Type B pancreatic cell (in vitro differentiated cells): ENCODE measurements around the gene IQGAP2. TPM values are rescaled to one million over a fixed set of nuclear protein-coding genes. Genes with fewer than 3 reads are reported as not detected.

ENCODE experiments used
- DNase-seq: peaks from one replicate; pipeline ENCODE4 v3.0.0; 2021; ENCODE audit warnings: mixed read lengths; ENCODE audit not compliant: unreplicated experiment; ENCODE audit errors: extremely low spot score
- H3K27ac Mint-ChIP-seq: 2 replicates; pipeline ENCODE4 v1.8.0; 2021; ENCODE audit warnings: mild to moderate bottlenecking, mixed read lengths
- H3K27me3 Mint-ChIP-seq: 2 replicates; pipeline ENCODE4 v1.8.0; 2021; ENCODE audit warnings: mixed read lengths
- H3K36me3 Mint-ChIP-seq: 2 replicates; pipeline ENCODE4 v1.8.0; 2021; ENCODE audit warnings: mixed read lengths
- H3K4me1 Mint-ChIP-seq: one replicate; pipeline ENCODE4 v1.8.0; 2021; ENCODE audit warnings: mixed read lengths; ENCODE audit not compliant: unreplicated experiment
- H3K4me3 Mint-ChIP-seq: 2 replicates; pipeline ENCODE4 v1.8.0; 2021; ENCODE audit warnings: mild to moderate bottlenecking, mixed read lengths
- H3K9me3 Mint-ChIP-seq: 2 replicates; pipeline ENCODE4 v1.8.0; 2021; ENCODE audit warnings: mixed read lengths
- total RNA-seq: library from RNA; stranded (reverse); gene quantifications from 2 replicates; pipeline ENCODE4 v1.2.1, GENCODE V29; 2021; ENCODE audit warnings: low replicate concordance
- TF ChIP-seq, protein P1 (sequence below): fragments of 200-600 bp; sonication (generic); conservative IDR thresholded peaks from 2 replicates; pipeline ENCODE4 v1.5.0; 2021; ENCODE audit warnings: antibody characterized with exemption, mild to moderate bottlenecking

The IQGAP2 gene
- total RNA-seq, 1 donor from 2014 or later, result 24.7 TPM

- no peak for DNase-seq
- no peaks in the 10 kb centered on the region for H3K27me3 Mint-ChIP-seq
- TF ChIP-seq, protein P1, sequence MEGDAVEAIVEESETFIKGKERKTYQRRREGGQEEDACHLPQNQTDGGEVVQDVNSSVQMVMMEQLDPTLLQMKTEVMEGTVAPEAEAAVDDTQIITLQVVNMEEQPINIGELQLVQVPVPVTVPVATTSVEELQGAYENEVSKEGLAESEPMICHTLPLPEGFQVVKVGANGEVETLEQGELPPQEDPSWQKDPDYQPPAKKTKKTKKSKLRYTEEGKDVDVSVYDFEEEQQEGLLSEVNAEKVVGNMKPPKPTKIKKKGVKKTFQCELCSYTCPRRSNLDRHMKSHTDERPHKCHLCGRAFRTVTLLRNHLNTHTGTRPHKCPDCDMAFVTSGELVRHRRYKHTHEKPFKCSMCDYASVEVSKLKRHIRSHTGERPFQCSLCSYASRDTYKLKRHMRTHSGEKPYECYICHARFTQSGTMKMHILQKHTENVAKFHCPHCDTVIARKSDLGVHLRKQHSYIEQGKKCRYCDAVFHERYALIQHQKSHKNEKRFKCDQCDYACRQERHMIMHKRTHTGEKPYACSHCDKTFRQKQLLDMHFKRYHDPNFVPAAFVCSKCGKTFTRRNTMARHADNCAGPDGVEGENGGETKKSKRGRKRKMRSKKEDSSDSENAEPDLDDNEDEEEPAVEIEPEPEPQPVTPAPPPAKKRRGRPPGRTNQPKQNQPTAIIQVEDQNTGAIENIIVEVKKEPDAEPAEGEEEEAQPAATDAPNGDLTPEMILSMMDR, result no peak
- H3K4me3 Mint-ChIP-seq, result no peak overlapping the region
- H3K36me3 Mint-ChIP-seq, result peaks cover 7% of the 10 kb centered on the region
- no peak overlapping the region for H3K27ac Mint-ChIP-seq
- H3K9me3 Mint-ChIP-seq, result peaks cover 3% of the 10 kb centered on the region
- no peaks in the 10 kb centered on the region for H3K4me1 Mint-ChIP-seq
Observed at GRCh38 chr5:76723266-76723665, 320.2 kb downstream of the IQGAP2 start.

- TF ChIP-seq, protein P1, result no peak
- DNase-seq, result no peak
- H3K27ac Mint-ChIP-seq, result no peak overlapping the region
- peaks cover 5% of the 10 kb centered on the region for H3K9me3 Mint-ChIP-seq
- no peaks in the 10 kb centered on the region for H3K27me3 Mint-ChIP-seq
- peaks cover 10% of the 10 kb centered on the region for H3K36me3 Mint-ChIP-seq
- no peaks in the 10 kb centered on the region for H3K4me1 Mint-ChIP-seq
- no peak overlapping the region for H3K4me3 Mint-ChIP-seq
Observed at GRCh38 chr5:76723906-76724305, 320.8 kb downstream of the IQGAP2 start.

- TF ChIP-seq, protein P1, result no peak
- Mint-ChIP-seq H3K36me3 (peaks cover 20% of the 10 kb centered on the region), H3K27me3 (no peaks in the 10 kb centered on the region), H3K9me3 (peaks cover 9% of the 10 kb centered on the region), H3K27ac (no peak overlapping the region), H3K4me3 (no peak overlapping the region), H3K4me1 (no peaks in the 10 kb centered on the region)
- no peak for DNase-seq
Observed at GRCh38 chr5:76724871-76725270, 321.8 kb downstream of the IQGAP2 start.

GRCh38 chr5:76728965-76729364 lies 325.9 kb downstream of the IQGAP2 start:
- Mint-ChIP-seq H3K36me3 (peaks cover 46% of the 10 kb centered on the region), H3K27me3 (no peaks in the 10 kb centered on the region)
- TF ChIP-seq, protein P1, result no peak

GRCh38 chr5:76729373-76730290 lies 326.5 kb downstream of the IQGAP2 start:
- Mint-ChIP-seq H3K4me3 (no peak overlapping the region), H3K4me1 (peaks cover 3% of the 10 kb centered on the region), H3K9me3 (peaks cover 9% of the 10 kb centered on the region), H3K36me3 (peaks cover 49% of the 10 kb centered on the region), H3K27ac (no peak overlapping the region), H3K27me3 (no peaks in the 10 kb centered on the region)
- TF ChIP-seq, protein P1, result no peak
- no peak for DNase-seq

More at GRCh38 chr5:76728965-76729364, 325.9 kb downstream of the IQGAP2 start:
- Mint-ChIP-seq H3K27ac (no peak overlapping the region), H3K4me3 (no peak overlapping the region), H3K4me1 (peaks cover 3% of the 10 kb centered on the region), H3K9me3 (peaks cover 9% of the 10 kb centered on the region)
- no peak for DNase-seq
